ENCODE measurements around the gene PARG.

The PARG gene

GRCh38 chr10:49817845-49818244 is 124.0 kb downstream of the PARG start:
- no peak overlapping the region for H2AFZ ChIP-seq (ENCODE audit: low read depth, low read length)
- H3K27me3 ChIP-seq (ENCODE audit: insufficient read depth, low read length, poor library complexity) = no peaks in the 10 kb centered on the region
- TF ChIP-seq CTCF (IDR thresholded peaks at IDR 0.05; ENCODE audit: borderline replicate concordance, extremely low read depth, low read length, poor library complexity, severe bottlenecking) (no peak), EZH2 (IDR thresholded peaks at IDR 0.05; ENCODE audit: borderline replicate concordance, low read depth, low read length, severe bottlenecking) (no peak)
- no peak overlapping the region for H3K4me2 ChIP-seq (ENCODE audit: insufficient read depth, low read length)
- DNase-seq (no peak), ATAC-seq (ENCODE audit: insufficient read depth, low read depth) (no peak)
- H3K79me2 ChIP-seq (ENCODE audit: insufficient read depth, low read length) = no peaks in the 10 kb centered on the region
- no peaks in the 10 kb centered on the region for H4K20me1 ChIP-seq (ENCODE audit: insufficient read depth, low read length)
- H3K27ac ChIP-seq (ENCODE audit: low read length) = no peak overlapping the region
- no peaks in the 10 kb centered on the region for H3K9me3 ChIP-seq (ENCODE audit: insufficient read depth, low read length, severe bottlenecking)
- H3K36me3 ChIP-seq (ENCODE audit: insufficient read depth, low read length) = peaks cover 50% of the 10 kb centered on the region
- no peaks in the 10 kb centered on the region for H3K4me1 ChIP-seq (ENCODE audit: insufficient read depth, low read length)
- no peak overlapping the region for H3K9ac ChIP-seq (ENCODE audit: low read depth, low read length)
- no peak overlapping the region for H3K4me3 ChIP-seq (ENCODE audit: low read depth in 1 of 2, low read length in 2 of 2)

- Histone ChIP-seq H3K9ac (ENCODE audit: low read depth, low read length) (no peak overlapping the region), H4K20me1 (ENCODE audit: insufficient read depth, low read length) (no peaks in the 10 kb centered on the region), H3K79me2 (ENCODE audit: insufficient read depth, low read length) (no peaks in the 10 kb centered on the region), H3K36me3 (ENCODE audit: insufficient read depth, low read length) (no peaks in the 10 kb centered on the region), H3K27me3 (ENCODE audit: insufficient read depth, low read length, poor library complexity) (no peaks in the 10 kb centered on the region), H3K4me2 (ENCODE audit: insufficient read depth, low read length) (no peak overlapping the region), H3K4me3 (ENCODE audit: low read depth in 1 of 2, low read length in 2 of 2) (no peak overlapping the region), H2AFZ (ENCODE audit: low read depth, low read length) (no peak overlapping the region), H3K9me3 (ENCODE audit: insufficient read depth, low read length, severe bottlenecking) (no peaks in the 10 kb centered on the region), H3K4me1 (ENCODE audit: insufficient read depth, low read length) (no peaks in the 10 kb centered on the region), H3K27ac (ENCODE audit: low read length) (no peak overlapping the region)
- TF ChIP-seq CTCF (IDR thresholded peaks at IDR 0.05; ENCODE audit: borderline replicate concordance, extremely low read depth, low read length, poor library complexity, severe bottlenecking) (no peak), EZH2 (IDR thresholded peaks at IDR 0.05; ENCODE audit: borderline replicate concordance, low read depth, low read length, severe bottlenecking) (no peak)
- DNase-seq (no peak), ATAC-seq (ENCODE audit: insufficient read depth, low read depth) (no peak)
Observed at GRCh38 chr10:49803988-49804387, 137.8 kb downstream of the PARG start.

GRCh38 chr10:49798275-49798674 is 143.6 kb downstream of the PARG start:
- H3K4me2 ChIP-seq (ENCODE audit: insufficient read depth, low read length) = no peak overlapping the region
- no peak for TF ChIP-seq EZH2 (IDR thresholded peaks at IDR 0.05; ENCODE audit: borderline replicate concordance, low read depth, low read length, severe bottlenecking)
- no peak for TF ChIP-seq CTCF (IDR thresholded peaks at IDR 0.05; ENCODE audit: borderline replicate concordance, extremely low read depth, low read length, poor library complexity, severe bottlenecking)
- no peak overlapping the region for H3K27ac ChIP-seq (ENCODE audit: low read length)
- no peaks in the 10 kb centered on the region for H4K20me1 ChIP-seq (ENCODE audit: insufficient read depth, low read length)
- no peak overlapping the region for H3K9ac ChIP-seq (ENCODE audit: low read depth, low read length)
- no peaks in the 10 kb centered on the region for H3K79me2 ChIP-seq (ENCODE audit: insufficient read depth, low read length)
- no peaks in the 10 kb centered on the region for H3K36me3 ChIP-seq (ENCODE audit: insufficient read depth, low read length)
- no peaks in the 10 kb centered on the region for H3K4me1 ChIP-seq (ENCODE audit: insufficient read depth, low read length)
- DNase-seq (no peak), ATAC-seq (ENCODE audit: insufficient read depth, low read depth) (no peak)
- H3K9me3 ChIP-seq (ENCODE audit: insufficient read depth, low read length, severe bottlenecking) = no peaks in the 10 kb centered on the region
- no peak overlapping the region for H3K4me3 ChIP-seq (ENCODE audit: low read depth in 1 of 2, low read length in 2 of 2)
- H2AFZ ChIP-seq (ENCODE audit: low read depth, low read length) = no peak overlapping the region
- no peaks in the 10 kb centered on the region for H3K27me3 ChIP-seq (ENCODE audit: insufficient read depth, low read length, poor library complexity)

- no peaks in the 10 kb centered on the region for H4K20me1 ChIP-seq (ENCODE audit: insufficient read depth, low read length)
- H3K4me3 ChIP-seq (ENCODE audit: low read depth in 1 of 2, low read length in 2 of 2) = no peak overlapping the region
- no peak overlapping the region for H3K27ac ChIP-seq (ENCODE audit: low read length)
- no peaks in the 10 kb centered on the region for H3K4me1 ChIP-seq (ENCODE audit: insufficient read depth, low read length)
- no peak for DNase-seq
- ATAC-seq (ENCODE audit: insufficient read depth, low read depth) = no peak
- H2AFZ ChIP-seq (ENCODE audit: low read depth, low read length) = no peak overlapping the region
- no peaks in the 10 kb centered on the region for H3K27me3 ChIP-seq (ENCODE audit: insufficient read depth, low read length, poor library complexity)
- H3K9me3 ChIP-seq (ENCODE audit: insufficient read depth, low read length, severe bottlenecking) = no peaks in the 10 kb centered on the region
- H3K36me3 ChIP-seq (ENCODE audit: insufficient read depth, low read length) = no peaks in the 10 kb centered on the region
- H3K9ac ChIP-seq (ENCODE audit: low read depth, low read length) = no peak overlapping the region
- TF ChIP-seq EZH2 (IDR thresholded peaks at IDR 0.05; ENCODE audit: borderline replicate concordance, low read depth, low read length, severe bottlenecking) = no peak
- no peak for TF ChIP-seq CTCF (IDR thresholded peaks at IDR 0.05; ENCODE audit: borderline replicate concordance, extremely low read depth, low read length, poor library complexity, severe bottlenecking)
- H3K79me2 ChIP-seq (ENCODE audit: insufficient read depth, low read length) = no peaks in the 10 kb centered on the region
- H3K4me2 ChIP-seq (ENCODE audit: insufficient read depth, low read length) = no peak overlapping the region
Observed at GRCh38 chr10:49791100-49791499, 150.7 kb downstream of the PARG start.
